Stimulated activated memory B cell treated with anti-CD40 and anti-IgM and Interleukin-4, amounts not matched to agents 10 μg/mL and 1 μg/mL and 100 μg/mL, for 72 hours (primary cell): Measurements from ENCODE around the gene THADA.

ENCODE experiments used
- ATAC-seq: fragments of 150-1000 bp; cut with Tn5 transposase; 2 replicates; pipeline ENCODE4 v1.10.0; 2021
- H3K27ac Mint-ChIP-seq: one replicate; pipeline ENCODE4 v1.8.0; 2022; ENCODE audit warnings: mild to moderate bottlenecking, mixed read lengths
- H3K27me3 Mint-ChIP-seq: one replicate; pipeline ENCODE4 v1.8.0; 2022; ENCODE audit warnings: mixed read lengths
- H3K36me3 Mint-ChIP-seq: one replicate; pipeline ENCODE4 v1.8.0; 2022; ENCODE audit warnings: mixed read lengths
- H3K4me1 Mint-ChIP-seq: one replicate; pipeline ENCODE4 v1.8.0; 2022; ENCODE audit warnings: mixed read lengths
- H3K4me3 Mint-ChIP-seq: one replicate; pipeline ENCODE4 v1.8.0; 2022; ENCODE audit warnings: mild to moderate bottlenecking, moderate library complexity, mixed read lengths
- H3K9me3 Mint-ChIP-seq: one replicate; pipeline ENCODE4 v1.8.0; 2022; ENCODE audit warnings: mixed read lengths

Gene THADA

GRCh38 chr2:43341959-43342757 is 253.7 kb downstream of the THADA start:
- Mint-ChIP-seq H3K9me3 (no peaks in the 10 kb centered on the region), H3K27me3 (no peaks in the 10 kb centered on the region), H3K27ac (no peak overlapping the region), H3K4me1 (no peaks in the 10 kb centered on the region), H3K4me3 (no peak overlapping the region), H3K36me3 (peaks cover 71% of the 10 kb centered on the region)
- no peak for ATAC-seq

- Mint-ChIP-seq H3K27ac (no peak overlapping the region), H3K4me1 (no peaks in the 10 kb centered on the region), H3K4me3 (no peak overlapping the region), H3K9me3 (no peaks in the 10 kb centered on the region), H3K27me3 (no peaks in the 10 kb centered on the region), H3K36me3 (peaks cover 70% of the 10 kb centered on the region)
- no peak for ATAC-seq
Observed at GRCh38 chr2:43340945-43341356, 254.9 kb downstream of the THADA start.

- H3K27ac Mint-ChIP-seq = no peak overlapping the region
- peaks cover 71% of the 10 kb centered on the region for H3K36me3 Mint-ChIP-seq
- no peak overlapping the region for H3K4me3 Mint-ChIP-seq
- no peaks in the 10 kb centered on the region for H3K4me1 Mint-ChIP-seq
- ATAC-seq = no peak
- H3K9me3 Mint-ChIP-seq = no peaks in the 10 kb centered on the region
- H3K27me3 Mint-ChIP-seq = no peaks in the 10 kb centered on the region
Observed at GRCh38 chr2:43340066-43340465, 255.8 kb downstream of the THADA start.

GRCh38 chr2:43333656-43334144 is 262.1 kb downstream of the THADA start:
- Mint-ChIP-seq H3K27ac (no peak overlapping the region), H3K4me1 (peaks cover 9% of the 10 kb centered on the region), H3K27me3 (no peaks in the 10 kb centered on the region), H3K9me3 (no peaks in the 10 kb centered on the region), H3K36me3 (peaks cover 58% of the 10 kb centered on the region), H3K4me3 (no peak overlapping the region)
- no peak for ATAC-seq

GRCh38 chr2:43333101-43333655 is 262.7 kb downstream of the THADA start:
- Mint-ChIP-seq H3K9me3 (no peaks in the 10 kb centered on the region), H3K27me3 (no peaks in the 10 kb centered on the region), H3K4me3 (no peak overlapping the region), H3K4me1 (peaks cover 9% of the 10 kb centered on the region), H3K27ac (no peak overlapping the region), H3K36me3 (peaks cover 52% of the 10 kb centered on the region)
- no peak for ATAC-seq

- peaks cover 52% of the 10 kb centered on the region for H3K36me3 Mint-ChIP-seq
- ATAC-seq = no peak
- H3K9me3 Mint-ChIP-seq = no peaks in the 10 kb centered on the region
- H3K4me3 Mint-ChIP-seq = no peak overlapping the region
- H3K27me3 Mint-ChIP-seq = no peaks in the 10 kb centered on the region
- no peak overlapping the region for H3K27ac Mint-ChIP-seq
- peaks cover 9% of the 10 kb centered on the region for H3K4me1 Mint-ChIP-seq
Observed at GRCh38 chr2:43332653-43333052, 263.2 kb downstream of the THADA start.

- H3K36me3 Mint-ChIP-seq = peaks cover 54% of the 10 kb centered on the region
- no peak for ATAC-seq
- no peaks in the 10 kb centered on the region for H3K9me3 Mint-ChIP-seq
- no peak overlapping the region for H3K27ac Mint-ChIP-seq
- H3K4me3 Mint-ChIP-seq = no peak overlapping the region
- no peaks in the 10 kb centered on the region for H3K27me3 Mint-ChIP-seq
- H3K4me1 Mint-ChIP-seq = peaks cover 9% of the 10 kb centered on the region
Observed at GRCh38 chr2:43331422-43331821, 264.4 kb downstream of the THADA start.

GRCh38 chr2:43329637-43330036 is 266.2 kb downstream of the THADA start:
- no peaks in the 10 kb centered on the region for H3K27me3 Mint-ChIP-seq
- no peak overlapping the region for H3K4me3 Mint-ChIP-seq
- H3K27ac Mint-ChIP-seq = no peak overlapping the region
- peaks cover 62% of the 10 kb centered on the region for H3K36me3 Mint-ChIP-seq
- no peak for ATAC-seq
- H3K4me1 Mint-ChIP-seq = peaks cover 9% of the 10 kb centered on the region
- H3K9me3 Mint-ChIP-seq = no peaks in the 10 kb centered on the region

- H3K4me3 Mint-ChIP-seq = no peak overlapping the region
- H3K4me1 Mint-ChIP-seq = peaks cover 4% of the 10 kb centered on the region
- H3K27ac Mint-ChIP-seq = no peak overlapping the region
- H3K36me3 Mint-ChIP-seq = peaks cover 60% of the 10 kb centered on the region
- ATAC-seq = no peak
- no peaks in the 10 kb centered on the region for H3K27me3 Mint-ChIP-seq
- H3K9me3 Mint-ChIP-seq = no peaks in the 10 kb centered on the region
Observed at GRCh38 chr2:43328832-43329231, 267.0 kb downstream of the THADA start.

- Mint-ChIP-seq H3K27me3 (no peaks in the 10 kb centered on the region), H3K36me3 (peaks cover 62% of the 10 kb centered on the region), H3K4me1 (no peaks in the 10 kb centered on the region), H3K4me3 (no peak overlapping the region), H3K9me3 (no peaks in the 10 kb centered on the region), H3K27ac (no peak overlapping the region)
- ATAC-seq = no peak
Observed at GRCh38 chr2:43328133-43328532, 267.7 kb downstream of the THADA start.

- no peaks in the 10 kb centered on the region for H3K9me3 Mint-ChIP-seq
- H3K27ac Mint-ChIP-seq = no peak overlapping the region
- no peak overlapping the region for H3K4me3 Mint-ChIP-seq
- H3K36me3 Mint-ChIP-seq = peaks cover 54% of the 10 kb centered on the region
- H3K4me1 Mint-ChIP-seq = no peaks in the 10 kb centered on the region
- no peaks in the 10 kb centered on the region for H3K27me3 Mint-ChIP-seq
- no peak for ATAC-seq
Observed at GRCh38 chr2:43327119-43327518, 268.7 kb downstream of the THADA start.

- Mint-ChIP-seq H3K9me3 (no peaks in the 10 kb centered on the region), H3K4me3 (no peak overlapping the region), H3K27me3 (no peaks in the 10 kb centered on the region), H3K36me3 (peaks cover 51% of the 10 kb centered on the region), H3K4me1 (no peaks in the 10 kb centered on the region), H3K27ac (no peak overlapping the region)
- ATAC-seq = no peak
Observed at GRCh38 chr2:43326101-43326825, 269.6 kb downstream of the THADA start.

GRCh38 chr2:43325107-43325811 is 270.6 kb downstream of the THADA start:
- Mint-ChIP-seq H3K4me3 (no peak overlapping the region), H3K9me3 (no peaks in the 10 kb centered on the region), H3K27ac (no peak overlapping the region), H3K4me1 (no peaks in the 10 kb centered on the region), H3K36me3 (peaks cover 53% of the 10 kb centered on the region), H3K27me3 (no peaks in the 10 kb centered on the region)
- no peak for ATAC-seq

- H3K4me1 Mint-ChIP-seq = no peaks in the 10 kb centered on the region
- no peaks in the 10 kb centered on the region for H3K9me3 Mint-ChIP-seq
- H3K4me3 Mint-ChIP-seq = no peak overlapping the region
- H3K27ac Mint-ChIP-seq = no peak overlapping the region
- no peak for ATAC-seq
- peaks cover 54% of the 10 kb centered on the region for H3K36me3 Mint-ChIP-seq
- H3K27me3 Mint-ChIP-seq = no peaks in the 10 kb centered on the region
Observed at GRCh38 chr2:43324259-43325106, 271.4 kb downstream of the THADA start.
